Activated T-cell treated with anti-CD3 and anti-CD28 coated beads, Interleukin-2, amount 50 U/mL, for 48 hours (primary cell): ENCODE data around the gene NEUROD4.
"Not testable (repeated sequence)": the region's sequence is repeated elsewhere in the genome, so short reads cannot be mapped to it uniquely, and the experiment has no call there.

Experiments used
- DNase-seq, 2 experiments: peaks; one replicate each; pipeline ENCODE4 v3.0.0-alpha.2; 2020

Gene NEUROD4, protein sequence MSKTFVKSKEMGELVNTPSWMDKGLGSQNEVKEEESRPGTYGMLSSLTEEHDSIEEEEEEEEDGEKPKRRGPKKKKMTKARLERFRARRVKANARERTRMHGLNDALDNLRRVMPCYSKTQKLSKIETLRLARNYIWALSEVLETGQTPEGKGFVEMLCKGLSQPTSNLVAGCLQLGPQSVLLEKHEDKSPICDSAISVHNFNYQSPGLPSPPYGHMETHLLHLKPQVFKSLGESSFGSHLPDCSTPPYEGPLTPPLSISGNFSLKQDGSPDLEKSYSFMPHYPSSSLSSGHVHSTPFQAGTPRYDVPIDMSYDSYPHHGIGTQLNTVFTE

GRCh38 chr12:55019784-55020183 lies at the start of gene NEUROD4:
TSS of gene NEUROD4 (plus strand) at chr12:55019974. CDS start at chr12:55026440, 6,466 bp downstream.
- DNase-seq, result peak; percentile 25 to 29

DNA sequence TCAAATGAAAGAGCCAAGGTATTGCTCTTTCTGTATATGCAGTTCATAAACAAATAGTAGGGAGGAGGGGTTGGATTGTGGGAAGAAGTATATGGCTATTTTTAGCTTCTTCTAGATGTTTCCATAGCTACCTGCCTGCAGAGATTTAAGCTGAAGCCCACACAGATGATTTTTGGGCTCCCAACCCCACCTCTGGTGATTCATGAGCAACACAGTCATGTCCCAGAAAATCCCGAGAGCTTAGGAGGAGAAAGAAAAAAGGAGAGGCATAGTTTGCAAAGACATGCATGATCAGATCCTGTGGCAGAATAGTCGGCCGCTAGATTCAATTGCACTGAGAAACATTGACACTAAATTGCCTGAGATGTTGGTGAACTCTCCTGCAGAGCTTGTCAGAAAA lies 49.0 kb upstream of the NEUROD4 start:
- DNase-seq, result no peak

DNA sequence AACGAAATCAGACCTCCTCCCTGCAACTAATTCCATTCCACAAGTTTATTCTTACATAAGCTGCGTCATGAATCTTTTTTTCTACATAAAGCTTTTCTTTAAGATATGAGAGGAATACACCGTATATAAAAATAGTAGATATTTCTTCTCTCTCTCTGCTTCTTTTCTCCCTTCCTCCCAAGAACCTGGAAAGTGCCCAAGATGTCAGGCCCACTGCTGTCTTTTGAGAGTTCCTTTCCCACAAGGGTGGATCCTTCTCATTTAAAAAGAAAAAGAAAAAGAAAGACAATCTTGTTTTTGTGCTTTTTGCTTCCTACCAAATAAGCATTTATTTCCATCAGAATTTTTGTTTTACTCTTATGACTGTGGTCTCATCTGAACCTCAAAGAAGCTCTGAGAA lies 46.2 kb upstream of the NEUROD4 start:
- DNase-seq, result no peak

DNA sequence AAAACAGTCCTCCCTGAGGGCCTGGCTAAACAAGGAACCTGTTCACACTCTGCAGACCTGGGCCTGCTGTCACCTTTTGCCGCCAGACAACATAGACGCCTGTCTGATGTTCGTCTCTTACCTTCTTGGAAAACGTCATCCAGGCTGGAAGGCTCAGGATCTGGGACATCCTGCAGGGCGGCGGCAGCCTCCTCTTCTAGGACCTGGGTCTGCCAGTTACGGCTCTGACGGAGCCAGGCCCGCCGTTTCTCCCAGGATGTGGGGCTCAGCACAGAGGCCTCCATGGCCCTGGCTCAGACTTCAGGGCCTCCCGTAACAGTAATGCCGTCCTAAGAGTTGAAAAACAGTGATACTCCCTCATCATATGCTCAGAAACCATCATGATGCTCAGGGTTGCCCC lies 45.5 kb upstream of the NEUROD4 start:
- no peak for DNase-seq

- DNase-seq, result no peak
Observed at GRCh38 chr12:54975272-54975671, 44.5 kb upstream of the NEUROD4 start.

GRCh38 chr12:54975875-54976274 lies 43.9 kb upstream of the NEUROD4 start:
- no peak for DNase-seq

- no peak for DNase-seq
Observed at GRCh38 chr12:54977155-54977554, 42.6 kb upstream of the NEUROD4 start.

- no peak for DNase-seq
Observed at GRCh38 chr12:54977857-54978256, 41.9 kb upstream of the NEUROD4 start.

- DNase-seq, result peak; percentile 51 to 52
Observed at GRCh38 chr12:54980341-54980740, 39.4 kb upstream of the NEUROD4 start.

DNA sequence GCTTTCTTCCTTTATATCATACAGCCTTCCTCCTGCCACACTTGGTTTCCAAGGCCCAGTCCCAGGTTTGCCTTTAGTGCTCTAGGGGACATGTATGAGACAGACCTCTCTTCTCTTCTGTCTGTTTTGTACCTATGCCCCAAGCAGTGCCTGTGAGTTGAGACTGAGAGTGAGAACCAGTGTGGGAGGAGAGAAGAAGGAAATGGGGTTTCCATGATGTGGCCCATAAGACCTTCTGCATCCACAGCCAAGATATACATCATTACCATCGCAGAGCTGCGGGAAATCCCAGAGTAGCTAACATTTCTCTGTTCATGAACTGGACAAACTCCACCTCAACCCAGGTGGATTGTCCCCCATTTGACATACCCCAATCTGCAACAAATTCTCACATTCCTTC lies 38.0 kb upstream of the NEUROD4 start:
- peak; percentile 53 to 58 for DNase-seq

- peak; percentile 46 to 49 for DNase-seq
Observed at GRCh38 chr12:54983536-54984101, 36.2 kb upstream of the NEUROD4 start.

DNA sequence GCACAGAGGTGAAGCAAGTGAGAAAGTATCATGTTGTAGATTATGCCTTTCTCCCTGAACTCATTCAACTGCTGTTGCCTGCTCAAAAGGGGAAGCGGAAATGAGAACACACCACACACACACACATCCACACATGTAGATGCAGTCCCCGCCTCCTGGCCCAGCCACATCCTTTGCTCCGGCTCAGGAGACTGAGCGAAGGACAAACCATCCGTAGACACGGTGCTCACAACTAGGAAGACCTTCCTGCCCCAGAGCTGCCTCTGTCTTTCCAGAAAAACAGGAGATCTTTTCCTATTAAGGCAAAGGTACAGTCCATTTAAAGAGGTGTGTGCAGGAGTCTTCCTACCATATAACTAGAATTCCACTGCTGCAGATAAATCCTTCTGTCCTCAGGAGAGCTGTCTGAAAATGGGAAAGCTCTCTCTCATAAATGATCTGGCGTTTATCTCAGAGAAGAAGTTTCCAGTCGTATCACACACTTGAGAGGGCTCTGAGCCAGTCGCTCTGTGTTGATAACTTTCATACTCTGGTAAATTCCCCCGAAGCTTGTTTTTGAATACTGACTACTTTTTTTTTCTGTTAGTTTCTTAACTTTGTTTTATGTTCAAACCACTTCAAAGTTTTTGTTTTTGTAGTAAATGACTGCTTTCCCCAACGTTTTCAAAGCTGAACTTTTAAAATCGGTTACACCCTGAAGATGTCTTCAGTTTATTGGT lies 35.0 kb upstream of the NEUROD4 start, which contains the start of gene TESPA1:
TSS of gene TESPA1 (minus strand) at position 105 of the 719 bp plus-strand sequence. CDS start 10,200 bp downstream, outside the sequence.
- peak; percentile 85 to 86 for DNase-seq

DNA sequence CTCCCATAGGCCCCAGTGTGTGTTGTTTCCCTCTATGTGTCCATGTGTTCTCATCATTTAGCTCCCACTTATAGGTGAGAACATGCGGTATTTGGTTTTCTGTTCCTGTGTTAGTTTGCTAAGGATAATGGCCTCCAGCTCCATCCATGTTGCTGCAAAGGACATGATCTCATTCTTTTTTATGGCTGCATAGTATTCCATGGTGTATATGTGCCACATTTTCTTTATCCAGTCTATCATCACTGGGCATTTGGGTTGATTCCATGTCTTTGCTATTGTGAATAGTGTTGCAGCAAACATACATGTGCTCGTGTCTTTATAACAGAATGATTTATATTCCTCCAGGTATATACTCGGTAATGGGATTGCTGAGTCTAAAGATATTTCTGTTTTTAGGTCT lies 33.0 kb upstream of the NEUROD4 start:
- DNase-seq, result not testable (repeated sequence)

DNA sequence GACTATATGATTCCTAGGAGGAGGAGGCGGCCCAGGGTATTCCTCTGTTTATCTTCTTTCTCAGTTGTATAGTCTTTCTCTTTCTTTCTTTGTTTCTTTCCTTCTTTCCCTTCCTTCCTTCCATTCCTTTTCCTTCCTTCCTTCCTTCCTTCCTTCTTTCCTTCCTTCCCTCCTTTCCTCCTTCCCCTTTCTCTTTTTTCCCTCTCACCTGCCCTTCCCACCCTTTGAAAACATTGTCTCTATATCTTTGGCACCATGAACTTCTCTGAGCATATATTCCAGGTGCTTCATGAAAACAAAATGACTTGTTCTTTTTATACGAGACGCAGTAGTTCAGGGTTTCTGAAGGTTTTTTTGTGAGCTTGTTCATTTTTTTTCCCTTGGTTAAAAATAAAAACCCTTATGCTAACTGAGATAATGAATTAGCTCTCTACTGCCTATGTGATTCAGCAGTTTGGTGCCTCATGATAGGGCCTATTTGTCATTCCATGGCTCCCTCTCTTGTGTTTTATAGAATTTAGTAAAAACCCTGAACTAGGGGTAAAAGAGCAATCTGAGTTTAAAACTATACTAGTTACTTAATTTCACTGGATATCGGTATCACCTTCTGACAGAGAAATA lies 32.1 kb upstream of the NEUROD4 start:
- no peak for DNase-seq

GRCh38 chr12:54988402-54989054 lies 31.2 kb upstream of the NEUROD4 start:
- no peak for DNase-seq

DNA sequence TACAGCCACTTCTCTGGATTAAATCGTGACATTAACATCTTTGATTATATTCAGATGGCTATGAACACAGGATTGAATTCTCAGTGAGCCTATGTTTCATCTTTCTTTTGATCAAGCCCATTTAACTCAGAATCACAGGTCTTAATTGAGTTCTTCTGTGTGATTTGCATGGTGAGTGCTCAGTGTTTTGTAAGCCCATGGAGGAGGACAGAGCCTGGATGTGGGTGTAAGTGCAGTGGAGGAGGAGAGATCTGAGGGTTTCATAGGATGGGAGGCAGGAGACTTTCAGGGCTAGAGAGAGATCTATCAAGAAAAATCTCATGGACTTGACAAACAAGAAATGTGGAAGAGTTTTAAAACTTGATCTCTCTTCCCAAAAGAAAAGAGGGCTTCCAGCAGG lies 29.9 kb upstream of the NEUROD4 start:
- no peak for DNase-seq

DNA sequence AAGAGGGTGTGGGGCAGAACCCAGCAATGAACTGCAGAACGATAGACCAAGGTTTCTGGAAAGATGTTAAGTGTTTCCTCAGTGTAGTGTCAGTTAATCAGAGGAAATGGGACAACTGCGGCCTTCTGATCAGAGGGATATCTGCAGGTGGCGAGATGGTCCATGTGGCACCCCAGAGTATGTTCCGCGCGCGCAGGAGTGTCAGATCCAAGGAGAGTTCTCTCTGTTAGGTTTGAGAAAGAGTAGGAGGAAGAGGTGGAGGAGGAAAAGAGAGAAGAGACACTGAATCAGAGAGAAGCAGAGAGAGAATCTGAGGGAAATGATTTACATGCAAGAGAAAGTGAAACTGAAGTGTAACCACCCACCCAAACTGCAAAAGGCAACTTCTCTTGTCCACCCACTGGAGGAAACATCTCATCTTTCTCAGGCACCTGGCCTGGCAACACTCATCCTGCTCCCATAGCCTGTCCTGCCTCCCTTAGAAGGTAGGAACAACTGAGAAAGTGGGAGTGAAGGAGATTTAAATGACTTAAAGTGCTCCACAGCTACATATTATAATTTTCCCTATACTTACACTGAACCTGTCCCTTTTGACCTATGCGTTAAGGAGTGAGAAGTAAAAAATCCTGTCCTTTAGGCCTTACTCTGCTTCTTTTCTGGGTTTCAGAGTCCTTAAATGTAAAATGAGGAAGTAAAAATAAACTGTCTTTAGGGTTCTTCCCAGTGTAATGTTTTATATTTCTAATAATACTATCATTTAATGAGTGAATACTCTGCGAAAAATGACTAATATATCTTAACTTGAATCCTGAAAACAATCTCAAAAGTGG lies 28.4 kb upstream of the NEUROD4 start:
- DNase-seq, result peak; percentile 55 to 58

DNA sequence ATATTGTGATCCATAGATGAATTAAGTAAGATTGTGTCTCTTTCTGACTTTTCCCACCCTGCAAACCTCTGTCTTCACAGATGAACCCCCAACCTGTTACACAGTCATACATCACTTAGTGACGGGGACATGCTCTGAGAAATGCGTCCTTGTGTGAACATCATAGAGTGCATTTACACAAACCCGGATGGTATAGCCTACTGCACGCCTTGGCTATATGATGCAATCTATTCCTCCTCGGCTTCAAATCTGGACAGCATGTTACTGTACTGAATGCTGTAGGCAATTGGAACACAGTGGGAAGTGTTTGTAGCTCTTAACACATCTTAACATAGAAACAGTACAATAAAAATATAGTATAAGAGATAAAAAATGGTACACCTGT lies 27.8 kb upstream of the NEUROD4 start:
- no peak for DNase-seq

DNA sequence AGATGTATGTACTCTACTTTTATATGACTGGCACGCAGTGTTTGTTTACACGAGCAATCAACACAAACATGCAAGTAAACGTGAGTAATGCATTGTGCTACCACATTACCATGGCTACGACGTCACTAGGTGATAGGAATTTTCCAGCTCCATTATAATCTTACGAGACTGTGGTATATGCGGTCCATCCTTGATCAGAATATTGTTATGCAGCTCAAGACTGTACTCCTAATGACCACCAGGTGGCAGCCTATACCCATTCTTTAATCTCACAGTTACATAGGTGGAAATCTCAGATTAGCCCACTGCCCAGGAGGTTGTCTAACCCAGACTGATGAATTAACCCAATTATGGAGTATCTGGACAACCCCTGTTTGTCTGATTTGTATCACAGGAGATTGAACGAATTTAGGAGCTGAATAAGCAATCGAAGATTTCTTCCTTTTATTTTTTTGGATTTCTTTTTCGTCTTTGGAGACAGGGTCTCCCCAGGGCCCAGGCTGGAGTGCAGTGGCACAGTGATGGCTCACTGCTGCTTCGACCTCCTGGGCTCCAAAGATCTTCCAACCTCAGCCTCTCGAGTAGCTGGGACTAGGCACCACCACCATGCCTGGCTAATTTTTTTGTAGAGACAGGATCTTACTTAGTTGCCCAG lies 26.5 kb upstream of the NEUROD4 start:
- DNase-seq, result peak; percentile 44 to 57

DNA sequence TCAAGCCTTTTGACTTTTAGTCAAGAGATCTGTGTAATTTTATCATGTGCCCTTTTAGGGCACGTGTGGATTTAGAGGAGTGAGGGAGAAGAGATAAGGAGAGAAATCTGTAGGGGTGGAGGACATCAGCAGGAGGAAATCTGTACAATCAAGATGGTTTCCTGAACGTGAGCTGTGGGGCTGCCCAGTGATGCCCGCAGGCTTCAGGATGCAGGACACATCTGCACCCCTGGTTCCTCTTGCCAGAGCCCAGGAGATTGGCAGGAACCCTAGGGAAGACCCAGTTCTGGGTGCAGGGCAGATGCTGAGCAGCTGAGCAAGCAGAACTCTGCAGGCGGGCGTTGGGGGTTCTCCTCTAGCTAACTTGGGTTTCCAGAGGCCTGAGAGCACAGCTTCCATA lies 23.6 kb upstream of the NEUROD4 start:
- no peak for DNase-seq

DNA sequence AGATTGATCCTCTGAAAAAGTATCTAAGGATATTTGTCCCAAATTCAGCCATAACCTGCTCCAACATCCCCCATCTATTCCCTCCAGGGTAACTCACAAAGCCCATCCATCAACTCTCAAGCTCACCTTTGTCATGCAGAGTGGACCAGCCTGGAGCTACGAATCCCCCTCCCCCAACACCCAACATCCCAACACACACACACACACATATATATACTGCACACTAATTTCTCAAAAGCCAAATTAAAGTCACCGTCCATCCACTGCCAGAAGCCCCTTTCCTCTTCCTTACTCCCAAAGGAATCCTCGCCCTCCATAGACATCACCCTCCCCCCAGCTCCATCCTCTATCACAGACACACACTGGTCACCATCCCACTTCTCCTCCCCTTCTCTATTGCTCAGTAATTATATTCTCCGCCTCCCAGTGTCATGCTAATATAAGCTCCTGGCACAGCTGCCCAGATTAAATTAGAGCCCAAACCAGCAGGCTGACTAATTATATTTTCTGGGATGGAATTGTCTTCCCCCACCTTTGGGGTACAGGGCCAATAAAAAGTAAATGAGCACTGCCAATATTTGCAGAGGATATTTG lies 21.7 kb upstream of the NEUROD4 start:
- DNase-seq, result no peak
